HEK293 (cell line): ENCODE data around the gene HMCN1.

Source experiments
- CTCF ChIA-PET: fragments of 350-600 bp; formaldehyde crosslinking; extraction: SDS; loops from one replicate; lab custom pipeline; 2021; ENCODE audit warnings: antibody characterized with exemption; lab: Yijun Ruan, JAX
- POLR2A ChIA-PET: fragments of 300-600 bp; formaldehyde crosslinking; extraction: SDS; loops from one replicate; lab custom pipeline; 2020; ENCODE audit warnings: antibody characterized with exemption, inconsistent platforms; lab: Yijun Ruan, JAX
- H3K27ac ChIP-seq: fragments of 200-500 bp; sonication (Bioruptor generic); 2 replicates; pipeline ENCODE4 v1.5.1; 2014; ENCODE audit warnings: low read depth, low read length, control low read depth, inconsistent platforms; ENCODE audit errors: extremely low read depth
- H3K36me3 ChIP-seq, 2 experiments: fragments of 200-500 bp in 1 of 2; sonication (Bioruptor generic) in 1 of 2; 1 replicate in 1 of 2; 2 replicates in 1 of 2; pipeline ENCODE4 v1.5.1; 2014 to 2017; ENCODE audit warnings: inconsistent platforms in 2 of 2, low read length in 2 of 2; ENCODE audit not compliant: control insufficient read depth in 2 of 2, insufficient read depth in 1 of 2
- H3K4me1 ChIP-seq: fragments of 200-500 bp; sonication (Bioruptor generic); 2 replicates; pipeline ENCODE4 v1.5.1; 2014; ENCODE audit warnings: mild to moderate bottlenecking, low read length, inconsistent platforms; ENCODE audit not compliant: control insufficient read depth, insufficient read depth
- H3K4me3 ChIP-seq: 2 replicates; pipeline ENCODE4 v1.5.1; 2011; ENCODE audit warnings: low read depth, mild to moderate bottlenecking, control low read depth, low read length, moderate library complexity
- H3K9me3 ChIP-seq: fragments of 200-500 bp; sonication (Bioruptor generic); 2 replicates; pipeline ENCODE4 v1.5.1; 2014; ENCODE audit warnings: low read depth, low read length, inconsistent platforms; ENCODE audit not compliant: control insufficient read depth, insufficient read depth
- GLI2 ChIP-seq: fragments of 450-650 bp; formaldehyde crosslinking; IDR thresholded peaks from 2 replicates; pipeline ENCODE4; 2017; ENCODE audit warnings: missing biosample characterization, missing genetic modification characterization, low read depth, borderline replicate concordance
- KLF8 ChIP-seq: fragments of 450-650 bp; formaldehyde crosslinking; IDR thresholded peaks from 2 replicates; pipeline ENCODE4 v1.5.1; 2016; ENCODE audit warnings: missing biosample characterization, missing genetic modification characterization
- OVOL3 ChIP-seq: fragments of 450-650 bp; formaldehyde crosslinking; IDR thresholded peaks from 2 replicates; pipeline ENCODE4 v1.5.1; 2016; ENCODE audit warnings: missing biosample characterization, missing genetic modification characterization
- ZBTB21 ChIP-seq: fragments of 450-650 bp; formaldehyde crosslinking; IDR thresholded peaks from 2 replicates; pipeline ENCODE4 v1.5.1; 2017; ENCODE audit warnings: missing biosample characterization, missing genetic modification characterization
- ZBTB7A ChIP-seq: fragments of 450-650 bp; formaldehyde crosslinking; IDR thresholded peaks from 2 replicates; pipeline ENCODE4 v1.5.1; 2016; ENCODE audit warnings: low read depth, missing biosample characterization, missing genetic modification characterization
- ZFHX2 ChIP-seq: fragments of 450-650 bp; formaldehyde crosslinking; conservative IDR thresholded peaks from 2 replicates; pipeline ENCODE4 v1.5.1; 2016; ENCODE audit warnings: missing biosample characterization, missing genetic modification characterization
- ZNF138 ChIP-seq: fragments of 450-650 bp; formaldehyde crosslinking; IDR thresholded peaks from 2 replicates; pipeline ENCODE4 v1.5.1; 2016; ENCODE audit warnings: missing biosample characterization, missing genetic modification characterization, borderline replicate concordance
- ZNF146 ChIP-seq: fragments of 450-650 bp; formaldehyde crosslinking; IDR thresholded peaks from 2 replicates; pipeline ENCODE4 v1.5.1; 2016; ENCODE audit warnings: missing biosample characterization, missing genetic modification characterization
- ZNF157 ChIP-seq: fragments of 450-650 bp; formaldehyde crosslinking; IDR thresholded peaks from 2 replicates; pipeline ENCODE4 v1.5.1; 2016; ENCODE audit warnings: missing biosample characterization, missing genetic modification characterization
- ZNF211 ChIP-seq: fragments of 450-650 bp; formaldehyde crosslinking; IDR thresholded peaks from 2 replicates; pipeline ENCODE4 v1.5.1; 2016; ENCODE audit warnings: low read depth, missing biosample characterization, missing genetic modification characterization
- ZNF311 ChIP-seq: fragments of 450-650 bp; formaldehyde crosslinking; IDR thresholded peaks from 2 replicates; pipeline ENCODE4 v1.5.1; 2017; ENCODE audit warnings: missing biosample characterization, missing genetic modification characterization, borderline replicate concordance
- ZNF335 ChIP-seq: fragments of 450-650 bp; formaldehyde crosslinking; conservative IDR thresholded peaks from 2 replicates; pipeline ENCODE4 v1.5.1; 2016; ENCODE audit warnings: missing biosample characterization, missing genetic modification characterization
- ZNF37A ChIP-seq: fragments of 450-650 bp; IDR thresholded peaks from 2 replicates; pipeline ENCODE4 v1.5.1; 2018; ENCODE audit warnings: missing biosample characterization, missing genetic modification characterization
- ZNF514 ChIP-seq: fragments of 450-650 bp; formaldehyde crosslinking; IDR thresholded peaks from 2 replicates; pipeline ENCODE4 v1.5.1; 2016; ENCODE audit warnings: missing biosample characterization, missing genetic modification characterization
- ZNF560 ChIP-seq: fragments of 450-650 bp; formaldehyde crosslinking; IDR thresholded peaks from 2 replicates; pipeline ENCODE4 v1.5.1; 2017; ENCODE audit warnings: missing biosample characterization, missing genetic modification characterization, borderline replicate concordance
- ZNF585B ChIP-seq: fragments of 450-650 bp; formaldehyde crosslinking; IDR thresholded peaks from 2 replicates; pipeline ENCODE4 v1.5.1; 2016; ENCODE audit warnings: missing biosample characterization, missing genetic modification characterization
- ZNF610 ChIP-seq: fragments of 450-650 bp; formaldehyde crosslinking; IDR thresholded peaks from 2 replicates; pipeline ENCODE4 v1.5.1; 2016; ENCODE audit warnings: missing biosample characterization, missing genetic modification characterization, borderline replicate concordance
- ZNF626 ChIP-seq: fragments of 450-650 bp; sonication (Bioruptor Pico); formaldehyde crosslinking; IDR thresholded peaks from 2 replicates; pipeline ENCODE4 v1.5.1; 2018; ENCODE audit warnings: missing biosample characterization, missing genetic modification characterization, inconsistent platforms
- ZNF677 ChIP-seq: fragments of 450-650 bp; IDR thresholded peaks from 2 replicates; pipeline ENCODE4 v1.5.0; 2018; ENCODE audit warnings: missing biosample characterization, mild to moderate bottlenecking, missing genetic modification characterization, moderate library complexity
- ZSCAN16 ChIP-seq: fragments of 450-650 bp; formaldehyde crosslinking; IDR thresholded peaks from 2 replicates; pipeline ENCODE4 v1.5.1; 2016; ENCODE audit warnings: missing biosample characterization, missing genetic modification characterization
- TF ChIP-seq, protein P1 (sequence below): fragments of 450-650 bp; formaldehyde crosslinking; IDR thresholded peaks from 2 replicates; pipeline ENCODE4 v1.5.1; 2016; ENCODE audit warnings: missing biosample characterization, missing genetic modification characterization
- TF ChIP-seq, protein P2 (sequence below): fragments of 450-650 bp; IDR thresholded peaks from 2 replicates; pipeline ENCODE4 v1.5.1; 2018; ENCODE audit warnings: missing biosample characterization, mild to moderate bottlenecking, missing genetic modification characterization
- TF ChIP-seq, protein P3 (sequence below): fragments of 450-650 bp; formaldehyde crosslinking; IDR thresholded peaks from 2 replicates; pipeline ENCODE4 v1.5.1; 2017; ENCODE audit warnings: missing biosample characterization, missing genetic modification characterization
- TF ChIP-seq, protein P4 (sequence below): fragments of 450-650 bp; formaldehyde crosslinking; IDR thresholded peaks from 2 replicates; pipeline ENCODE4; 2016; ENCODE audit warnings: missing biosample characterization, missing genetic modification characterization
- TF ChIP-seq, protein P5 (sequence below): fragments of 450-650 bp; formaldehyde crosslinking; IDR thresholded peaks from 2 replicates; pipeline ENCODE4 v1.5.1; 2016; ENCODE audit warnings: missing biosample characterization, missing genetic modification characterization

The HMCN1 gene

DNA sequence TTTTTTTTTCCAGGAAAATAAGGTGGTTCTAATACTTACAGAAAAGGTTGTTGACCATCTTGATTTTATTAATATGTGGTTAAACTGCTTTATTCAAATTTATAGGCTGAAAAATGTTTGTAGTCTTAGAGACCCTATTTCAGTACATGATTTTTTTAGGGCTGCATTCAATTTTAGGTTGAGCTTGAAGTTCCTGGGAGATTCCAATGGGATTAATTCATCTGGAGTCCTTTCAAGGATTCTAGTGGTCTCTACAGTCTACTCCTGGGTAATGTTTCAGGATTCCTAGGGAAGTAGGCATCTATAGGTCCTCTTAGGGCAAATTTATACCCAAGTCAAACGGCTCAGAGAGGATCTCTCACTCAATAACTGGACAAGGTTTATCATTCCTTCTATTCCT, 126.7 kb downstream of the HMCN1 start:
- Histone ChIP-seq H3K27ac (no peak overlapping the region), H3K36me3 (no peaks in the 10 kb centered on the region), H3K9me3 (no peaks in the 10 kb centered on the region), H3K4me3 (no peak overlapping the region), H3K4me1 (0 out of 2 replicates have a peak, but pooled peaks cover 4% of the 10 kb centered on the region)
- ChIA-PET CTCF (interaction anchor here (0.6 kb wide), 1 partner anchor 335 kb away, joined by 3 read pairs; no protein-coding TSS in a partner anchor), POLR2A (no interaction called here)
- TF ChIP-seq, protein P1, sequence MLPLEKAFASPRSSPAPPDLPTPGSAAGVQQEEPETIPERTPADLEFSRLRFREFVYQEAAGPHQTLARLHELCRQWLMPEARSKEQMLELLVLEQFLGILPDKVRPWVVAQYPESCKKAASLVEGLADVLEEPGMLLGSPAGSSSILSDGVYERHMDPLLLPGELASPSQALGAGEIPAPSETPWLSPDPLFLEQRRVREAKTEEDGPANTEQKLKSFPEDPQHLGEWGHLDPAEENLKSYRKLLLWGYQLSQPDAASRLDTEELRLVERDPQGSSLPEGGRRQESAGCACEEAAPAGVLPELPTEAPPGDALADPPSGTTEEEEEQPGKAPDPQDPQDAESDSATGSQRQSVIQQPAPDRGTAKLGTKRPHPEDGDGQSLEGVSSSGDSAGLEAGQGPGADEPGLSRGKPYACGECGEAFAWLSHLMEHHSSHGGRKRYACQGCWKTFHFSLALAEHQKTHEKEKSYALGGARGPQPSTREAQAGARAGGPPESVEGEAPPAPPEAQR (tag by site-specific recombination): no peak
- TF ChIP-seq ZBTB21 (tag by site-specific recombination) (no peak), ZNF610 (tag by site-specific recombination) (no peak), GLI2 (tag by site-specific recombination) (no peak), OVOL3 (no peak), ZNF146 (no peak), ZSCAN16 (tag by site-specific recombination) (no peak), ZNF585B (tag by site-specific recombination) (no peak), ZNF335 (tag by site-specific recombination) (no peak), ZNF311 (tag by site-specific recombination) (no peak)
- TF ChIP-seq, protein P2, sequence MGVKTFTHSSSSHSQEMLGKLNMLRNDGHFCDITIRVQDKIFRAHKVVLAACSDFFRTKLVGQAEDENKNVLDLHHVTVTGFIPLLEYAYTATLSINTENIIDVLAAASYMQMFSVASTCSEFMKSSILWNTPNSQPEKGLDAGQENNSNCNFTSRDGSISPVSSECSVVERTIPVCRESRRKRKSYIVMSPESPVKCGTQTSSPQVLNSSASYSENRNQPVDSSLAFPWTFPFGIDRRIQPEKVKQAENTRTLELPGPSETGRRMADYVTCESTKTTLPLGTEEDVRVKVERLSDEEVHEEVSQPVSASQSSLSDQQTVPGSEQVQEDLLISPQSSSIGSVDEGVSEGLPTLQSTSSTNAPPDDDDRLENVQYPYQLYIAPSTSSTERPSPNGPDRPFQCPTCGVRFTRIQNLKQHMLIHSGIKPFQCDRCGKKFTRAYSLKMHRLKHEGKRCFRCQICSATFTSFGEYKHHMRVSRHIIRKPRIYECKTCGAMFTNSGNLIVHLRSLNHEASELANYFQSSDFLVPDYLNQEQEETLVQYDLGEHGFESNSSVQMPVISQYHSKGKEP (tag by site-specific recombination): no peak
- TF ChIP-seq, protein P3, sequence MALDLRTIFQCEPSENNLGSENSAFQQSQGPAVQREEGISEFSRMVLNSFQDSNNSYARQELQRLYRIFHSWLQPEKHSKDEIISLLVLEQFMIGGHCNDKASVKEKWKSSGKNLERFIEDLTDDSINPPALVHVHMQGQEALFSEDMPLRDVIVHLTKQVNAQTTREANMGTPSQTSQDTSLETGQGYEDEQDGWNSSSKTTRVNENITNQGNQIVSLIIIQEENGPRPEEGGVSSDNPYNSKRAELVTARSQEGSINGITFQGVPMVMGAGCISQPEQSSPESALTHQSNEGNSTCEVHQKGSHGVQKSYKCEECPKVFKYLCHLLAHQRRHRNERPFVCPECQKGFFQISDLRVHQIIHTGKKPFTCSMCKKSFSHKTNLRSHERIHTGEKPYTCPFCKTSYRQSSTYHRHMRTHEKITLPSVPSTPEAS (tag by site-specific recombination): no peak

DNA sequence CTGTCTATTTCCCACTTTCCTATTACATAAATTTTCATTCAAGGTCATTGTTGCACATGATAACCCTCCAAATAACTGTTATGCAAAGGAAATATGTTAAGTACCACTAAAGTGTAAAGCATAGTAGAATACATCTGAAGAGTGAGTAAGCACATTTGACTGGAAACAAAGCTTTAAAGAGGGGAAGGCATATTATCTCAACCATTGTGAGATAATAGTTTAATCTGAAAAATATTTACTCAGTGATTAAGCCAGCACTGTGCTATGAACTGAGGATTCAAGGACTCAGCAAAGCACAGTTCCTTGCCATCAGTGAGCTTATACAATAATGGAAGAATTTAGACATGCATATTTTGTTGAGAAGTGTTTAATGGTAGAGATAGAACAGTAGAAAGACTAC, 127.4 kb downstream of the HMCN1 start:
- no peaks in the 10 kb centered on the region for H3K9me3 ChIP-seq
- no peaks in the 10 kb centered on the region for H3K36me3 ChIP-seq
- no peak overlapping the region for H3K4me3 ChIP-seq
- ChIA-PET POLR2A (no interaction called here), CTCF (no interaction called here)
- H3K27ac ChIP-seq: no peak overlapping the region
- H3K4me1 ChIP-seq: 0 out of 2 replicates have a peak, but pooled peaks cover 4% of the 10 kb centered on the region
- TF ChIP-seq, protein P4, sequence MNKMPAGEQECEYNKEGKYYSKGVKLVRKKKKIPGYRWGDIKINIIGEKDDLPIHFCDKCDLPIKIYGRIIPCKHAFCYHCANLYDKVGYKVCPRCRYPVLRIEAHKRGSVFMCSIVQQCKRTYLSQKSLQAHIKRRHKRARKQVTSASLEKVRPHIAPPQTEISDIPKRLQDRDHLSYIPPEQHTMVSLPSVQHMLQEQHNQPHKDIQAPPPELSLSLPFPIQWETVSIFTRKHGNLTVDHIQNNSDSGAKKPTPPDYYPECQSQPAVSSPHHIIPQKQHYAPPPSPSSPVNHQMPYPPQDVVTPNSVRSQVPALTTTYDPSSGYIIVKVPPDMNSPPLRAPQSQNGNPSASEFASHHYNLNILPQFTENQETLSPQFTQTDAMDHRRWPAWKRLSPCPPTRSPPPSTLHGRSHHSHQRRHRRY (tag by site-specific recombination): no peak
- TF ChIP-seq ZNF677 (no peak), ZBTB7A (tag by site-specific recombination) (no peak), ZNF514 (tag by site-specific recombination) (no peak), ZNF626 (tag by site-specific recombination) (no peak), ZFHX2 (tag by site-specific recombination) (no peak), ZNF138 (tag by site-specific recombination) (no peak), KLF8 (no peak), ZNF211 (tag by site-specific recombination) (no peak), ZNF560 (tag by site-specific recombination) (no peak), ZNF37A (tag by site-specific recombination) (no peak), ZNF157 (tag by site-specific recombination) (no peak)
- TF ChIP-seq, protein P5, sequence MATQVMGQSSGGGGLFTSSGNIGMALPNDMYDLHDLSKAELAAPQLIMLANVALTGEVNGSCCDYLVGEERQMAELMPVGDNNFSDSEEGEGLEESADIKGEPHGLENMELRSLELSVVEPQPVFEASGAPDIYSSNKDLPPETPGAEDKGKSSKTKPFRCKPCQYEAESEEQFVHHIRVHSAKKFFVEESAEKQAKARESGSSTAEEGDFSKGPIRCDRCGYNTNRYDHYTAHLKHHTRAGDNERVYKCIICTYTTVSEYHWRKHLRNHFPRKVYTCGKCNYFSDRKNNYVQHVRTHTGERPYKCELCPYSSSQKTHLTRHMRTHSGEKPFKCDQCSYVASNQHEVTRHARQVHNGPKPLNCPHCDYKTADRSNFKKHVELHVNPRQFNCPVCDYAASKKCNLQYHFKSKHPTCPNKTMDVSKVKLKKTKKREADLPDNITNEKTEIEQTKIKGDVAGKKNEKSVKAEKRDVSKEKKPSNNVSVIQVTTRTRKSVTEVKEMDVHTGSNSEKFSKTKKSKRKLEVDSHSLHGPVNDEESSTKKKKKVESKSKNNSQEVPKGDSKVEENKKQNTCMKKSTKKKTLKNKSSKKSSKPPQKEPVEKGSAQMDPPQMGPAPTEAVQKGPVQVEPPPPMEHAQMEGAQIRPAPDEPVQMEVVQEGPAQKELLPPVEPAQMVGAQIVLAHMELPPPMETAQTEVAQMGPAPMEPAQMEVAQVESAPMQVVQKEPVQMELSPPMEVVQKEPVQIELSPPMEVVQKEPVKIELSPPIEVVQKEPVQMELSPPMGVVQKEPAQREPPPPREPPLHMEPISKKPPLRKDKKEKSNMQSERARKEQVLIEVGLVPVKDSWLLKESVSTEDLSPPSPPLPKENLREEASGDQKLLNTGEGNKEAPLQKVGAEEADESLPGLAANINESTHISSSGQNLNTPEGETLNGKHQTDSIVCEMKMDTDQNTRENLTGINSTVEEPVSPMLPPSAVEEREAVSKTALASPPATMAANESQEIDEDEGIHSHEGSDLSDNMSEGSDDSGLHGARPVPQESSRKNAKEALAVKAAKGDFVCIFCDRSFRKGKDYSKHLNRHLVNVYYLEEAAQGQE (tag by site-specific recombination): no peak
